OCI-LY3 (cell line): Measurements from ENCODE around the gene PPM1A.

ENCODE experiments used
- H2AFZ ChIP-seq: fragments of 200-600, 300-600 bp; shearing (Covaris generic); 2 replicates; pipeline ENCODE4 v1.6.0; 2014; ENCODE audit warnings: antibody characterized with exemption, low read depth, low read length
- H3K27ac ChIP-seq: fragments of 200-600, 300-600 bp; sonication (generic); 2 replicates; pipeline ENCODE4 v1.5.1; 2014; ENCODE audit warnings: mild to moderate bottlenecking, low read length, moderate library complexity, mixed read lengths
- H3K27me3 ChIP-seq: fragments of 200-600, 300-600 bp; sonication (generic); 2 replicates; pipeline ENCODE4 v1.6.1; 2014; ENCODE audit warnings: low read depth, low read length, mixed read lengths
- H3K36me3 ChIP-seq: fragments of 200-600, 300-600 bp; sonication (generic); replicated peaks from 2 replicates; pipeline ENCODE3; 2014; ENCODE audit warnings: low read depth, low read length, mixed read lengths
- H3K4me1 ChIP-seq: fragments of 300-600, 200-600 bp; sonication (generic); 2 replicates; pipeline ENCODE4 v1.6.1; 2014; ENCODE audit warnings: low read length, mixed read lengths
- H3K4me2 ChIP-seq: fragments of 200-600, 300-600 bp; sonication (generic); 2 replicates; pipeline ENCODE4 v1.6.1; 2014; ENCODE audit warnings: low read length, mixed read lengths
- H3K4me3 ChIP-seq: fragments of 300-600, 200-600 bp; sonication (generic); 2 replicates; pipeline ENCODE4 v1.5.1; 2014; ENCODE audit warnings: antibody characterized with exemption, mild to moderate bottlenecking, low read length, moderate library complexity
- H3K79me2 ChIP-seq: fragments of 300-600, 200-600 bp; shearing (Covaris generic); 2 replicates; pipeline ENCODE4 v1.6.1; 2014; ENCODE audit warnings: mild to moderate bottlenecking, low read length, mixed read lengths
- H3K9ac ChIP-seq: fragments of 300-600, 200-600 bp; shearing (Covaris generic); 2 replicates; pipeline ENCODE4 v1.6.0; 2014; ENCODE audit warnings: mild to moderate bottlenecking, low read length, moderate library complexity
- H3K9me3 ChIP-seq: fragments of 200-600, 300-600 bp; shearing (Covaris generic); 2 replicates; pipeline ENCODE4 v1.6.1; 2014; ENCODE audit warnings: low read length, mixed read lengths; ENCODE audit not compliant: insufficient read depth
- H4K20me1 ChIP-seq: fragments of 200-600, 300-600 bp; sonication (generic); 2 replicates; pipeline ENCODE4 v1.6.1; 2016; ENCODE audit warnings: low read length, mixed read lengths; ENCODE audit not compliant: insufficient read depth
- CTCF ChIP-seq: fragments of 200-600, 300-600 bp; sonication (generic); IDR thresholded peaks from 2 replicates; pipeline ENCODE4 v1.5.1; 2014; ENCODE audit warnings: antibody characterized with exemption, low read length, low read depth
- EZH2phosphoT487 ChIP-seq: fragments of 200-600 bp; shearing (Covaris generic); IDR thresholded peaks from 2 replicates; pipeline ENCODE4 v1.6.1; 2018; ENCODE audit warnings: antibody characterized with exemption, mixed run types, low read depth

Gene PPM1A

GRCh38 chr14:60226298-60226697 is 22.7 kb upstream of the PPM1A start:
- H2AFZ ChIP-seq, result no peak overlapping the region
- H3K27me3 ChIP-seq, result no peaks in the 10 kb centered on the region
- H3K4me2 ChIP-seq, result no peak overlapping the region
- H3K4me3 ChIP-seq, result no peak overlapping the region
- no peak overlapping the region for H3K27ac ChIP-seq
- H3K9ac ChIP-seq, result no peak overlapping the region
- peaks cover 3% of the 10 kb centered on the region for H3K36me3 ChIP-seq
- H3K4me1 ChIP-seq, result peaks cover 23% of the 10 kb centered on the region
- TF ChIP-seq EZH2phosphoT487 (no peak), CTCF (no peak)
- no peaks in the 10 kb centered on the region for H4K20me1 ChIP-seq
- H3K9me3 ChIP-seq, result no peaks in the 10 kb centered on the region
- no peaks in the 10 kb centered on the region for H3K79me2 ChIP-seq

- TF ChIP-seq EZH2phosphoT487 (no peak), CTCF (no peak)
- Histone ChIP-seq H3K4me1 (peaks cover 14% of the 10 kb centered on the region), H3K79me2 (no peaks in the 10 kb centered on the region), H3K4me3 (no peak overlapping the region), H3K36me3 (peaks cover 3% of the 10 kb centered on the region), H3K9me3 (peaks cover 4% of the 10 kb centered on the region), H3K27ac (no peak overlapping the region), H3K9ac (no peak overlapping the region), H4K20me1 (no peaks in the 10 kb centered on the region), H3K27me3 (no peaks in the 10 kb centered on the region), H2AFZ (no peak overlapping the region), H3K4me2 (no peak overlapping the region)
These were observed 21.7 kb upstream of the PPM1A start for GRCh38 chr14:60227291-60227690.

- TF ChIP-seq CTCF (no peak), EZH2phosphoT487 (no peak)
- Histone ChIP-seq H4K20me1 (no peaks in the 10 kb centered on the region), H3K4me1 (peaks cover 2% of the 10 kb centered on the region), H3K79me2 (no peaks in the 10 kb centered on the region), H3K9ac (no peak overlapping the region), H2AFZ (no peak overlapping the region), H3K36me3 (peaks cover 3% of the 10 kb centered on the region), H3K27ac (no peak overlapping the region), H3K4me3 (no peak overlapping the region), H3K4me2 (no peak overlapping the region), H3K9me3 (peaks cover 15% of the 10 kb centered on the region), H3K27me3 (no peaks in the 10 kb centered on the region)
These were observed 19.4 kb upstream of the PPM1A start for GRCh38 chr14:60229614-60230013.

- no peaks in the 10 kb centered on the region for H3K27me3 ChIP-seq
- no peak overlapping the region for H3K4me3 ChIP-seq
- H3K79me2 ChIP-seq, result no peaks in the 10 kb centered on the region
- H2AFZ ChIP-seq, result no peak overlapping the region
- peaks cover 3% of the 10 kb centered on the region for H3K36me3 ChIP-seq
- H3K9ac ChIP-seq, result no peak overlapping the region
- H3K9me3 ChIP-seq, result peaks cover 15% of the 10 kb centered on the region
- H4K20me1 ChIP-seq, result no peaks in the 10 kb centered on the region
- TF ChIP-seq CTCF (no peak), EZH2phosphoT487 (no peak)
- H3K27ac ChIP-seq, result no peak overlapping the region
- H3K4me1 ChIP-seq, result no peaks in the 10 kb centered on the region
- no peak overlapping the region for H3K4me2 ChIP-seq
These were observed 16.8 kb upstream of the PPM1A start for GRCh38 chr14:60232185-60232584.
